PFSK-1 (cell line): Measurements from ENCODE around the gene RFX2.

Experiments used
- FOXP2 ChIP-seq: optimal IDR thresholded peaks from 2 replicates; pipeline ENCODE3; 2011; ENCODE audit warnings: borderline replicate concordance, control low read depth, inconsistent platforms; ENCODE audit not compliant: insufficient read depth; ENCODE audit errors: extremely low read length, extremely low read depth
- POLR2AphosphoS5 ChIP-seq: IDR thresholded peaks from 2 replicates; pipeline ENCODE4 v1.6.1; 2012; ENCODE audit warnings: low read depth, mild to moderate bottlenecking, control low read depth, low read length, moderate library complexity
- REST ChIP-seq, 2 experiments: IDR thresholded peaks; 2 replicates each; pipeline versions ENCODE4 v1.6.1 to v1.8.0; 2011 to 2012; ENCODE audit warnings: low read depth in 2 of 2, low read length in 2 of 2, control low read depth in 1 of 2, inconsistent platforms in 1 of 2, mild to moderate bottlenecking in 1 of 2, moderate library complexity in 1 of 2; ENCODE audit not compliant: insufficient read depth in 1 of 2
- SIN3A ChIP-seq: IDR thresholded peaks from 2 replicates; pipeline ENCODE4 v1.6.1; 2012; ENCODE audit warnings: mild to moderate bottlenecking, low read length, moderate library complexity, borderline replicate concordance; ENCODE audit not compliant: insufficient read depth
- TAF1 ChIP-seq: IDR thresholded peaks from 2 replicates; pipeline ENCODE4 v1.6.1; 2012; ENCODE audit warnings: low read length, control low read depth, borderline replicate concordance; ENCODE audit not compliant: insufficient read depth

RFX2 gene

GRCh38 chr19:6010107-6010506 lies 100.2 kb downstream of the RFX2 start:
- TF ChIP-seq TAF1 (no peak), SIN3A (no peak), POLR2AphosphoS5 (no peak), REST (IDR thresholded peaks at IDR 0.05; ENCODE audit: insufficient read depth in 1 of 2, low read depth in 2 of 2, low read length in 2 of 2) (no peak), FOXP2 (no peak)

GRCh38 chr19:6007866-6008265 lies 102.4 kb downstream of the RFX2 start:
- peak; percentile 17 for TF ChIP-seq FOXP2
- TF ChIP-seq REST (IDR thresholded peaks at IDR 0.05; ENCODE audit: insufficient read depth in 1 of 2, low read depth in 2 of 2, low read length in 2 of 2) = no peak

GRCh38 chr19:6006896-6007295 lies 103.4 kb downstream of the RFX2 start:
- TF ChIP-seq SIN3A = no peak
- TF ChIP-seq REST (IDR thresholded peaks at IDR 0.05; ENCODE audit: insufficient read depth in 1 of 2, low read depth in 2 of 2, low read length in 2 of 2) = no peak
- no peak for TF ChIP-seq POLR2AphosphoS5
- no peak for TF ChIP-seq TAF1
- no peak for TF ChIP-seq FOXP2

- TF ChIP-seq TAF1 (no peak), POLR2AphosphoS5 (no peak), REST (IDR thresholded peaks at IDR 0.05; ENCODE audit: insufficient read depth in 1 of 2, low read depth in 2 of 2, low read length in 2 of 2) (no peak), FOXP2 (no peak), SIN3A (no peak)
These were observed 104.8 kb downstream of the RFX2 start for GRCh38 chr19:6005321-6006069.

GRCh38 chr19:6003976-6004375 lies 106.3 kb downstream of the RFX2 start:
- TF ChIP-seq POLR2AphosphoS5 (no peak), SIN3A (no peak), FOXP2 (no peak), REST (IDR thresholded peaks at IDR 0.05; ENCODE audit: insufficient read depth in 1 of 2, low read depth in 2 of 2, low read length in 2 of 2) (no peak), TAF1 (no peak)
